GM23338 (cell line): ENCODE data around the gene ANKRD13B. TPM values are rescaled to one million over a fixed set of nuclear protein-coding genes. Genes with fewer than 3 reads are reported as not detected.

Source experiments
- ATAC-seq: fragments of 200-7000 bp; cut with Tn5 transposase; 3 replicates; pipeline ENCODE4 v1.9.1; 2020
- DNase-seq: peaks from one replicate; pipeline ENCODE4 v3.0.0-alpha.2; 2015; ENCODE audit warnings: low spot score
- H2AFZ ChIP-seq: fragments of 200-600 bp; sonication (generic); 2 replicates; pipeline ENCODE4 v1.8.0; 2016; ENCODE audit warnings: antibody characterized with exemption, mild to moderate bottlenecking, moderate library complexity
- H3F3A ChIP-seq: fragments of 200-600 bp; sonication (generic); replicated peaks from 2 replicates; pipeline ENCODE4 v1.8.0; 2017; ENCODE audit warnings: antibody characterized with exemption, mixed run types, low read depth
- H3K27ac ChIP-seq: fragments of 200-600 bp; sonication (generic); 2 replicates; pipeline ENCODE4 v1.6.1; 2016; ENCODE audit warnings: low read depth
- H3K27me3 ChIP-seq: fragments of 200-600 bp; sonication (generic); 2 replicates; pipeline ENCODE4 v1.8.0; 2016; ENCODE audit warnings: mild to moderate bottlenecking, mixed run types, moderate library complexity; ENCODE audit not compliant: insufficient read depth
- H3K36me3 ChIP-seq: fragments of 200-600 bp; sonication (generic); 2 replicates; pipeline ENCODE4 v1.8.0; 2016; ENCODE audit warnings: mild to moderate bottlenecking; ENCODE audit not compliant: insufficient read depth
- H3K4me1 ChIP-seq: fragments of 200-600 bp; sonication (generic); 2 replicates; pipeline ENCODE4 v1.8.0; 2016; ENCODE audit warnings: mild to moderate bottlenecking, moderate library complexity; ENCODE audit not compliant: insufficient read depth
- H3K4me2 ChIP-seq: fragments of 200-600 bp; sonication (generic); 2 replicates; pipeline ENCODE4 v1.7.1; 2017; ENCODE audit warnings: mixed run types
- H3K4me3 ChIP-seq: fragments of 200-600 bp; sonication (generic); 2 replicates; pipeline ENCODE4 v1.6.1; 2016; ENCODE audit warnings: mixed run types
- H3K79me2 ChIP-seq: fragments of 200-600 bp; sonication (generic); replicated peaks from 2 replicates; pipeline ENCODE4 v1.8.0; 2017; ENCODE audit warnings: mild to moderate bottlenecking; ENCODE audit not compliant: insufficient read depth
- H3K9me2 ChIP-seq: fragments of 200-600 bp; sonication (generic); 2 replicates; pipeline ENCODE4 v1.8.0; 2017; ENCODE audit not compliant: insufficient read depth
- H4K20me1 ChIP-seq: fragments of 200-600 bp; sonication (generic); replicated peaks from 2 replicates; pipeline ENCODE4 v1.8.0; 2017; ENCODE audit warnings: mild to moderate bottlenecking; ENCODE audit not compliant: insufficient read depth
- H3K27ac Mint-ChIP-seq: 2 replicates; pipeline ENCODE4 v1.8.0; 2020; ENCODE audit warnings: inconsistent platforms, mild to moderate bottlenecking, moderate library complexity, mixed read lengths
- H3K27me3 Mint-ChIP-seq: 3 replicates; pipeline ENCODE4 v1.8.0; 2022; ENCODE audit warnings: low read depth, mild to moderate bottlenecking, moderate library complexity, mixed read lengths, inconsistent platforms; ENCODE audit not compliant: insufficient read depth, poor library complexity
- H3K36me3 Mint-ChIP-seq: 3 replicates; pipeline ENCODE4 v1.8.0; 2021; ENCODE audit warnings: low read depth, mild to moderate bottlenecking, inconsistent platforms, moderate library complexity, mixed read lengths
- H3K4me1 Mint-ChIP-seq: 3 replicates; pipeline ENCODE4 v1.8.0; 2020; ENCODE audit warnings: mild to moderate bottlenecking, inconsistent platforms, mixed read lengths
- H3K4me3 Mint-ChIP-seq: 3 replicates; pipeline ENCODE4 v1.8.0; 2021; ENCODE audit warnings: moderate library complexity, mild to moderate bottlenecking, inconsistent platforms, mixed read lengths
- H3K9me3 Mint-ChIP-seq: 3 replicates; pipeline ENCODE4 v1.8.0; 2020; ENCODE audit warnings: moderate library complexity, mild to moderate bottlenecking, inconsistent platforms, mixed read lengths
- CREB1 ChIP-seq: fragments of 250-450 bp; sonication (Bioruptor Pico); IDR thresholded peaks from 2 replicates; pipeline ENCODE4 v1.5.0; 2020; ENCODE audit warnings: low read depth, mild to moderate bottlenecking, moderate library complexity
- EZH2 ChIP-seq: fragments of 200-600 bp; sonication (generic); IDR thresholded peaks from one replicate; pipeline ENCODE4 v1.8.0; 2017; ENCODE audit warnings: antibody characterized with exemption, mild to moderate bottlenecking, low read depth; ENCODE audit not compliant: unreplicated experiment
- EZH2phosphoT487 ChIP-seq: fragments of 200-600 bp; sonication (generic); IDR thresholded peaks from one replicate; pipeline ENCODE4 v1.8.1; 2018; ENCODE audit warnings: antibody characterized with exemption; ENCODE audit not compliant: unreplicated experiment
- JUNB ChIP-seq: IDR thresholded peaks from one replicate; pipeline ENCODE4 v1.6.1; 2016; ENCODE audit warnings: antibody characterized with exemption; ENCODE audit not compliant: unreplicated experiment
- NANOG ChIP-seq: IDR thresholded peaks from 2 replicates; pipeline ENCODE4 v1.6.1; 2016; ENCODE audit warnings: antibody characterized with exemption, borderline replicate concordance
- POLR2AphosphoS5 ChIP-seq: IDR thresholded peaks from 2 replicates; pipeline ENCODE4 v1.6.1; 2016; ENCODE audit warnings: antibody characterized with exemption, low read depth
- STAT1 ChIP-seq: IDR thresholded peaks from one replicate; pipeline ENCODE4 v1.6.1; 2016; ENCODE audit warnings: antibody characterized with exemption; ENCODE audit not compliant: unreplicated experiment
- ZNF114 ChIP-seq: fragments of 250-450 bp; sonication (Bioruptor Pico); IDR thresholded peaks from 2 replicates; pipeline ENCODE4 v1.5.0; 2020; ENCODE audit warnings: mild to moderate bottlenecking, moderate library complexity
- ZNF331 ChIP-seq: fragments of 250-450 bp; sonication (Bioruptor Pico); IDR thresholded peaks from 2 replicates; pipeline ENCODE4 v1.5.0; 2020; ENCODE audit warnings: low read depth, mild to moderate bottlenecking, moderate library complexity
- polyA plus RNA-seq: library from polyadenylated mRNA; unstranded; fragments of >200 nt; fragmentation: Nextera tagmentation; extraction: Ambion mirVana; gene quantifications from 2 replicates; pipeline ENCODE4 v1.2.1, GENCODE V29; 2016
- total RNA-seq: library from RNA; depleted of rRNA; stranded (reverse); fragments of >200 nt; shearing (Covaris generic); gene quantifications from 2 replicates; pipeline ENCODE4 v1.2.3, GENCODE V29; 2014
- TF ChIP-seq, protein P1 (sequence below), 2 experiments: fragments of 200-600 bp in 1 of 2; sonication (generic) in 1 of 2; conservative IDR thresholded peaks; 2 replicates each; pipeline versions ENCODE4 v1.5.1 to v1.6.1; 2016 to 2017; ENCODE audit warnings: antibody characterized with exemption in 2 of 2, low read depth in 2 of 2, mild to moderate bottlenecking in 2 of 2, moderate library complexity in 1 of 2
- TF ChIP-seq, protein P2 (sequence below): IDR thresholded peaks from one replicate; pipeline ENCODE4 v1.6.1; 2018; ENCODE audit warnings: antibody characterized with exemption; ENCODE audit not compliant: unreplicated experiment
- TF ChIP-seq, protein P3 (sequence below): IDR thresholded peaks from 2 replicates; pipeline ENCODE4 v1.6.1; 2016; ENCODE audit warnings: antibody characterized with exemption
- TF ChIP-seq, protein P4 (sequence below): fragments of 250-450 bp; sonication (Bioruptor Pico); IDR thresholded peaks from 2 replicates; pipeline ENCODE4 v1.5.0; 2020; ENCODE audit warnings: mild to moderate bottlenecking, moderate library complexity

The ANKRD13B gene
- total and polyA plus RNA-seq, 2 experiments from 2014 or later, result 8.2 to 57.4 TPM

DNA sequence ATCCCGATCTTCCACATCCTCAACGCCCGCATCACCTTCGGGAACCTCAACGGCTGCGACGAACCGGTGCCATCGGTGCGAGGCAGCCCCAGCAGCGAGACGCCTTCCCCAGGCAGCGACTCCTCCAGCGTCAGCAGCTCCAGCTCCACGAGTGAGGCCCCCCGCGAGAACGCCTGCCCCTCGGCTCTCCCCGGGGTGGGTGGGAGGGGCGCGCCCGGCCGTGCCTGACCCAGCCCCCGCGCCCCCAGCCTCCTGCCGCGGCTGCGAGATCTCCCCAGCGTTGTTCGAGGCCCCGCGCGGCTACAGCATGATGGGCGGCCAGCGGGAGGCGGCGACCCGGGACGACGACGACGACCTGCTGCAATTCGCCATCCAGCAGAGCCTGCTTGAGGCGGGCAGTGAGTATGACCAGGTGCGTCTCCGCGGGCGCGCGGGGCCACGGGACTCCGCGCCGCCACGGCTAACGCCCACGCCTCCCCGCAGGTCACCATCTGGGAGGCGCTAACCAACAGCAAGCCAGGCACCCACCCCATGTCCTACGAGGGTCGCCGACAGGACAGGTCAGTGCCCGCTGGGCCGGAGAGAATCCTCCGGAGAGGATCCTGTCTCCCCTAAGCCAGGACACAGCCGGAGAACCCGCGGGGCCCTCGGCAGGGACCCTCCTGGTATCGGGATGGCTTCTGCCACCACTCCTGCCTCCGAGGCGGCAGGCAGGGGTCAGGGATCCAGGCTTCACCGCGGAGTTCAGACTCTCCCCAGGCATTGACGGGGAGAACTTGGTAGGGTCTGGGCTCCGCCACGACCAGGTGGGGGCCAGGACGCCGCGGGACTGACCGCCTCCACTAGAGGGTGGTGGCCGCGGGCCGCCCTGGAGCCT lies 19.7 kb downstream of the ANKRD13B start:
- H3K4me1 Mint-ChIP-seq, result peaks cover 24% of the 10 kb centered on the region

More for the DNA sequence above, 19.7 kb downstream of the ANKRD13B start:
- Histone ChIP-seq H3F3A (0 out of 2 replicates have a peak, but pooled peaks cover 4% of the 10 kb centered on the region), H3K79me2 (no peaks in the 10 kb centered on the region), H3K9me2 (no peaks in the 10 kb centered on the region), H3K4me3 (peak overlapping the region; percentile 67; the same call in 1 of the 2 replicates), H3K36me3 (no peaks in the 10 kb centered on the region; the same call in 1 of the 2 replicates), H2AFZ (no peak overlapping the region), H3K4me1 (peaks cover 24% of the 10 kb centered on the region), H3K27me3 (peaks cover 46% of the 10 kb centered on the region), H3K4me2 (peak overlapping the region; percentile 55; the same call in 1 of the 2 replicates), H3K27ac (no peak overlapping the region), H4K20me1 (peaks cover 5% of the 10 kb centered on the region; the same call in 1 of the 2 replicates)
- no peak overlapping the region for H3K4me3 Mint-ChIP-seq
- ATAC-seq, result peak; percentile 4
- DNase-seq, result peak; percentile 38
- H3K27me3 Mint-ChIP-seq, result peaks cover 42% of the 10 kb centered on the region
- TF ChIP-seq ZNF114 (CRISPR knock-in tag), result no peak
- TF ChIP-seq EZH2phosphoT487, result no peak
- TF ChIP-seq CREB1, result no peak
- no peak for TF ChIP-seq ZNF331 (CRISPR knock-in tag)
- TF ChIP-seq, protein P1, sequence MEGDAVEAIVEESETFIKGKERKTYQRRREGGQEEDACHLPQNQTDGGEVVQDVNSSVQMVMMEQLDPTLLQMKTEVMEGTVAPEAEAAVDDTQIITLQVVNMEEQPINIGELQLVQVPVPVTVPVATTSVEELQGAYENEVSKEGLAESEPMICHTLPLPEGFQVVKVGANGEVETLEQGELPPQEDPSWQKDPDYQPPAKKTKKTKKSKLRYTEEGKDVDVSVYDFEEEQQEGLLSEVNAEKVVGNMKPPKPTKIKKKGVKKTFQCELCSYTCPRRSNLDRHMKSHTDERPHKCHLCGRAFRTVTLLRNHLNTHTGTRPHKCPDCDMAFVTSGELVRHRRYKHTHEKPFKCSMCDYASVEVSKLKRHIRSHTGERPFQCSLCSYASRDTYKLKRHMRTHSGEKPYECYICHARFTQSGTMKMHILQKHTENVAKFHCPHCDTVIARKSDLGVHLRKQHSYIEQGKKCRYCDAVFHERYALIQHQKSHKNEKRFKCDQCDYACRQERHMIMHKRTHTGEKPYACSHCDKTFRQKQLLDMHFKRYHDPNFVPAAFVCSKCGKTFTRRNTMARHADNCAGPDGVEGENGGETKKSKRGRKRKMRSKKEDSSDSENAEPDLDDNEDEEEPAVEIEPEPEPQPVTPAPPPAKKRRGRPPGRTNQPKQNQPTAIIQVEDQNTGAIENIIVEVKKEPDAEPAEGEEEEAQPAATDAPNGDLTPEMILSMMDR (conservative IDR thresholded peaks at IDR 0.05; ENCODE audit: low read depth in 2 of 2), result no peak
- TF ChIP-seq STAT1, result no peak
- no peak for TF ChIP-seq POLR2AphosphoS5
- no peak for TF ChIP-seq NANOG
- TF ChIP-seq EZH2, result no peak
- TF ChIP-seq JUNB, result no peak
- TF ChIP-seq, protein P2, sequence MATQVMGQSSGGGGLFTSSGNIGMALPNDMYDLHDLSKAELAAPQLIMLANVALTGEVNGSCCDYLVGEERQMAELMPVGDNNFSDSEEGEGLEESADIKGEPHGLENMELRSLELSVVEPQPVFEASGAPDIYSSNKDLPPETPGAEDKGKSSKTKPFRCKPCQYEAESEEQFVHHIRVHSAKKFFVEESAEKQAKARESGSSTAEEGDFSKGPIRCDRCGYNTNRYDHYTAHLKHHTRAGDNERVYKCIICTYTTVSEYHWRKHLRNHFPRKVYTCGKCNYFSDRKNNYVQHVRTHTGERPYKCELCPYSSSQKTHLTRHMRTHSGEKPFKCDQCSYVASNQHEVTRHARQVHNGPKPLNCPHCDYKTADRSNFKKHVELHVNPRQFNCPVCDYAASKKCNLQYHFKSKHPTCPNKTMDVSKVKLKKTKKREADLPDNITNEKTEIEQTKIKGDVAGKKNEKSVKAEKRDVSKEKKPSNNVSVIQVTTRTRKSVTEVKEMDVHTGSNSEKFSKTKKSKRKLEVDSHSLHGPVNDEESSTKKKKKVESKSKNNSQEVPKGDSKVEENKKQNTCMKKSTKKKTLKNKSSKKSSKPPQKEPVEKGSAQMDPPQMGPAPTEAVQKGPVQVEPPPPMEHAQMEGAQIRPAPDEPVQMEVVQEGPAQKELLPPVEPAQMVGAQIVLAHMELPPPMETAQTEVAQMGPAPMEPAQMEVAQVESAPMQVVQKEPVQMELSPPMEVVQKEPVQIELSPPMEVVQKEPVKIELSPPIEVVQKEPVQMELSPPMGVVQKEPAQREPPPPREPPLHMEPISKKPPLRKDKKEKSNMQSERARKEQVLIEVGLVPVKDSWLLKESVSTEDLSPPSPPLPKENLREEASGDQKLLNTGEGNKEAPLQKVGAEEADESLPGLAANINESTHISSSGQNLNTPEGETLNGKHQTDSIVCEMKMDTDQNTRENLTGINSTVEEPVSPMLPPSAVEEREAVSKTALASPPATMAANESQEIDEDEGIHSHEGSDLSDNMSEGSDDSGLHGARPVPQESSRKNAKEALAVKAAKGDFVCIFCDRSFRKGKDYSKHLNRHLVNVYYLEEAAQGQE, result no peak
- TF ChIP-seq, protein P3, sequence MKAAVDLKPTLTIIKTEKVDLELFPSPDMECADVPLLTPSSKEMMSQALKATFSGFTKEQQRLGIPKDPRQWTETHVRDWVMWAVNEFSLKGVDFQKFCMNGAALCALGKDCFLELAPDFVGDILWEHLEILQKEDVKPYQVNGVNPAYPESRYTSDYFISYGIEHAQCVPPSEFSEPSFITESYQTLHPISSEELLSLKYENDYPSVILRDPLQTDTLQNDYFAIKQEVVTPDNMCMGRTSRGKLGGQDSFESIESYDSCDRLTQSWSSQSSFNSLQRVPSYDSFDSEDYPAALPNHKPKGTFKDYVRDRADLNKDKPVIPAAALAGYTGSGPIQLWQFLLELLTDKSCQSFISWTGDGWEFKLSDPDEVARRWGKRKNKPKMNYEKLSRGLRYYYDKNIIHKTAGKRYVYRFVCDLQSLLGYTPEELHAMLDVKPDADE, result no peak
- TF ChIP-seq, protein P4, sequence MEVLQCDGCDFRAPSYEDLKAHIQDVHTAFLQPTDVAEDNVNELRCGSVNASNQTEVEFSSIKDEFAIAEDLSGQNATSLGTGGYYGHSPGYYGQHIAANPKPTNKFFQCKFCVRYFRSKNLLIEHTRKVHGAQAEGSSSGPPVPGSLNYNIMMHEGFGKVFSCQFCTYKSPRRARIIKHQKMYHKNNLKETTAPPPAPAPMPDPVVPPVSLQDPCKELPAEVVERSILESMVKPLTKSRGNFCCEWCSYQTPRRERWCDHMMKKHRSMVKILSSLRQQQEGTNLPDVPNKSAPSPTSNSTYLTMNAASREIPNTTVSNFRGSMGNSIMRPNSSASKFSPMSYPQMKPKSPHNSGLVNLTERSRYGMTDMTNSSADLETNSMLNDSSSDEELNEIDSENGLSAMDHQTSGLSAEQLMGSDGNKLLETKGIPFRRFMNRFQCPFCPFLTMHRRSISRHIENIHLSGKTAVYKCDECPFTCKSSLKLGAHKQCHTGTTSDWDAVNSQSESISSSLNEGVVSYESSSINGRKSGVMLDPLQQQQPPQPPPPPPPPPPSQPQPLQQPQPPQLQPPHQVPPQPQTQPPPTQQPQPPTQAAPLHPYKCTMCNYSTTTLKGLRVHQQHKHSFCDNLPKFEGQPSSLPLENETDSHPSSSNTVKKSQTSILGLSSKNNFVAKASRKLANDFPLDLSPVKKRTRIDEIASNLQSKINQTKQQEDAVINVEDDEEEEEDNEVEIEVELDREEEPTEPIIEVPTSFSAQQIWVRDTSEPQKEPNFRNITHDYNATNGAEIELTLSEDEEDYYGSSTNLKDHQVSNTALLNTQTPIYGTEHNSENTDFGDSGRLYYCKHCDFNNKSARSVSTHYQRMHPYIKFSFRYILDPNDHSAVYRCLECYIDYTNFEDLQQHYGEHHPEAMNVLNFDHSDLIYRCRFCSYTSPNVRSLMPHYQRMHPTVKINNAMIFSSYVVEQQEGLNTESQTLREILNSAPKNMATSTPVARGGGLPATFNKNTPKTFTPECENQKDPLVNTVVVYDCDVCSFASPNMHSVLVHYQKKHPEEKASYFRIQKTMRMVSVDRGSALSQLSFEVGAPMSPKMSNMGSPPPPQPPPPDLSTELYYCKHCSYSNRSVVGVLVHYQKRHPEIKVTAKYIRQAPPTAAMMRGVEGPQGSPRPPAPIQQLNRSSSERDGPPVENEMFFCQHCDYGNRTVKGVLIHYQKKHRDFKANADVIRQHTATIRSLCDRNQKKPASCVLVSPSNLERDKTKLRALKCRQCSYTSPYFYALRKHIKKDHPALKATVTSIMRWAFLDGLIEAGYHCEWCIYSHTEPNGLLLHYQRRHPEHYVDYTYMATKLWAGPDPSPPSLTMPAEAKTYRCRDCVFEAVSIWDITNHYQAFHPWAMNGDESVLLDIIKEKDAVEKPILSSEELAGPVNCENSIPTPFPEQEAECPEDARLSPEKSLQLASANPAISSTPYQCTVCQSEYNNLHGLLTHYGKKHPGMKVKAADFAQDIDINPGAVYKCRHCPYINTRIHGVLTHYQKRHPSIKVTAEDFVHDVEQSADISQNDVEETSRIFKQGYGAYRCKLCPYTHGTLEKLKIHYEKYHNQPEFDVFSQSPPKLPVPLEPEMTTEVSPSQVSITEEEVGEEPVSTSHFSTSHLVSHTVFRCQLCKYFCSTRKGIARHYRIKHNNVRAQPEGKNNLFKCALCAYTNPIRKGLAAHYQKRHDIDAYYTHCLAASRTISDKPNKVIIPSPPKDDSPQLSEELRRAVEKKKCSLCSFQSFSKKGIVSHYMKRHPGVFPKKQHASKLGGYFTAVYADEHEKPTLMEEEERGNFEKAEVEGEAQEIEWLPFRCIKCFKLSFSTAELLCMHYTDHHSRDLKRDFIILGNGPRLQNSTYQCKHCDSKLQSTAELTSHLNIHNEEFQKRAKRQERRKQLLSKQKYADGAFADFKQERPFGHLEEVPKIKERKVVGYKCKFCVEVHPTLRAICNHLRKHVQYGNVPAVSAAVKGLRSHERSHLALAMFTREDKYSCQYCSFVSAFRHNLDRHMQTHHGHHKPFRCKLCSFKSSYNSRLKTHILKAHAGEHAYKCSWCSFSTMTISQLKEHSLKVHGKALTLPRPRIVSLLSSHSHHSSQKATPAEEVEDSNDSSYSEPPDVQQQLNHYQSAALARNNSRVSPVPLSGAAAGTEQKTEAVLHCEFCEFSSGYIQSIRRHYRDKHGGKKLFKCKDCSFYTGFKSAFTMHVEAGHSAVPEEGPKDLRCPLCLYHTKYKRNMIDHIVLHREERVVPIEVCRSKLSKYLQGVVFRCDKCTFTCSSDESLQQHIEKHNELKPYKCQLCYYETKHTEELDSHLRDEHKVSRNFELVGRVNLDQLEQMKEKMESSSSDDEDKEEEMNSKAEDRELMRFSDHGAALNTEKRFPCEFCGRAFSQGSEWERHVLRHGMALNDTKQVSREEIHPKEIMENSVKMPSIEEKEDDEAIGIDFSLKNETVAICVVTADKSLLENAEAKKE (CRISPR knock-in tag), result no peak
- no peaks in the 10 kb centered on the region; the same call in 2 of the 3 replicates for H3K9me3 Mint-ChIP-seq
- no peak overlapping the region for H3K27ac Mint-ChIP-seq
- H3K36me3 Mint-ChIP-seq, result peaks cover 4% of the 10 kb centered on the region; the same call in 2 of the 3 replicates
